Stimulated activated CD8-positive, alpha-beta memory T cell treated with anti-CD3 and anti-CD28 coated beads, Interleukin-15, amount 100 ng/mL, for 48 hours (primary cell): ENCODE measurements around the gene FHIT.

Experiments
- DNase-seq, 2 donors: peaks; one replicate each; pipeline ENCODE4 v3.0.0-alpha.2; 2020; ENCODE audit warnings: low read depth in 2 of 2

Gene FHIT

DNA sequence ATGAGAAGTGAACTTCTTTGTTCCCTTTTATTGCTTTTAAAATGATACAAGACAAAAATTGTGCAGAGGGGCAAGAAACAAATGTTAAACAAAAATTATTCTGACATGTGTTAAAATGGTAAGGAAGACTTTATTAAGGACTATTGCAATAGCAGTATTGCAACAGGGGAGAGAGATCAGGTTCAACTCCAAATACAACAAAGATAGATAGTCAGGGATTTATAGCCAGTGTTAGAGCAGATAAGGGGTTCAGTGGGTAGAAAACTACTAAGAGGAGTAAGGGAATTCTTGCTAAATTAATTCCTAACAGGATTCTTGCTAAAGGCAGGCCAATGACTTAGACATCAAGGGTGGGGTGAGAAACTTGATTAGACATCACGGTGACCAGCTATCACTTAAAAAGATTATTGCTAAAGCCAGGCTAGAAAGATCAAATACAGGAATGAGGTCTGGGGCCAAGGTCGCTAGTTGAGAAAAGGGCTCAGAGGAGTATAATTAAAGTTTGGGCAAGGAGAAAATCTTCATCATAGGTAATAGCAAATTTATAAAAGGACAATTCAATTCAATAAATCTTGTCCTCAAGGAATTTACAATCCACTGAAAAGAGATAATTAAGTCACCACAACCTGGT is 81.5 kb downstream of the FHIT start:
- DNase-seq = no peak

DNA sequence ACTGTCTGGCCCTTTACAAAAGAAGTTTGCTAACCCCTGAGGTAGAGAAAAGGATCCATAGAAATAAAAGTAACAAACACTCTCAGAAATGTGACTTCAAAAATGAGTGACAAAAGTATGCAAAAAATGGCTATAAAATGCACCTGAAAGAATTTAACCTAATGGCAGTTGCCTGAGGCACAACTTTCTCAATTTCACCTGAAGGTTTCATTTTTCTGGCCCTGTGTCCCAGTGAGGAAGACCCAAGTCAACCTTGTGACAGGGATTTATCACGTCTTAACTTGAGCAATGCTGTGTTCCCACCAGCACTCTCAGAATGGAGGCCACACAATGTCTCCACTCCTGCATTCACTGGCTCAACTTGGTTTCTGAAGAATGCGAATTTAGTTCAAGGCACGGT is 83.0 kb downstream of the FHIT start:
- DNase-seq = no peak

DNA sequence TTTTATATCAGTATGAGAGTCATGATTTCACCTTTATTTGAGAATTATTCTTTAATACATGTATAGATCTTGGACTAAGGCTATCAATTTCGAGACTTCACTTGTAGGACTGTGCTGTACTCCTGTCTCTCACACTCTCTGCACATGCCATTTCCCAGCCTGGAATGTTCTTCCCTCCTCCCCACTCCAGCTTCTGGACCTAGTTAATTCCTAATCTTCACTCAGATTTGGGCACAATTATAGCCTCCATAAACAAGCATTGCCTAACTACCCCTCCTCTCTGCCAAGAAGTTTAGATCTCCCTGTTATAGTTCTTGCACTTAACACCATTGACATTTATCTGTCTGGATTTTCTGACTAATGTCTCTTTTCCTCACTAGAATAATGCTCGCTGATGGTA is 88.3 kb downstream of the FHIT start:
- DNase-seq = no peak

DNA sequence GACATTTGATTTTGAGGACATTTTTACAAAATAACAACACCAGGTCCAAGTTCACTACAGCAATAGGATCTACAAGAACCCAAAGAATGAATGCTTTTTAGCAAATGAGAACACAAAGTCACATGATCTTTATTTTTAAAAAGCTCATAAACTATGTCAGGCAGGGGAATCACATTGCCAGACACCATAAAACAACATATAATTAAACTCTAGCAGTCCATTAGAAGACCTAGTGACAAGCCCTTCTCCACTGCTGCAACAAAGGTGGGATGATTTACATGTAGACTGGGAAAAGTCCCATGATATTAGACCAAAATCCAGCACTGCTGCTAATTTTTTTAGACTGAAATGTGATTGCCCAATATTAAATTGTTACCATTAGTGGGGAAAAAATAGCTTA is 92.6 kb downstream of the FHIT start:
- DNase-seq = no peak

DNA sequence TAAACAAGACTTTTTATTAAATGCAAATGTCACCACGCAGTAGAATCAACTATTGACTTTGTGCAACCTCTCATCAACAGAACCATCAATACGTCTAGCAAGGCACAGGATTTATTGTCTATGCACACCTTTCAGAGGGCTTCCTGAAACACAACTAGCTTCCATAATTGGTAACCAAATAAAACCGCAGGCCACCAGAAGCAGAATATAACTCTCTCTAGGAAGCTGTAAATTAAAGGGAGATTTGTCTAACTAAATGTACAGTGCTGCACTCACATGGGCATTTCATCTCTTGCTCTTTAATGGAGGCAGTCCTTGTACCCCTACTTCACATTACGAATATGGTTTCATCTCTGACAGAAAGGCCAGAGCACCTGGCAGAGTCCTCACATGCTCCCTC is 93.0 kb downstream of the FHIT start:
- DNase-seq = no peak

DNA sequence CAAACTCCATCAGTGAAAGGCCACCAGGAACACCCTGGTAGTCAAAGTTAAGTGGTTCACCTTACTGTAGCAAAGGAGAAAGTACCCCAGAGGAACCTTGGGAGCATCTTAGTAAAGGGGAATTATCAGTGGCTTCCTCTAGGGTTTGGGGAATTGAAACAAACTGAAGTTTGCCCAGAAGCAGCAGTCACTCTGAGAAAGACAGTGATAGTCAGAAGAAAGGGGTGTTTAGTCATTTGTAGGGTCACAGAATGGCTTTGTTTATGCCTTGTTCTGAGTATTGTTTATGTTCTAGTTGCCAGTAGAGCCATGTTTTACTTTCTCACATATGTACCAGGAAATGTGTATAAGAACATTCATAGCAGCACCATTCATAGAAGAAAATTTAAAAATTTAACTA is 93.8 kb downstream of the FHIT start:
- no peak for DNase-seq

DNA sequence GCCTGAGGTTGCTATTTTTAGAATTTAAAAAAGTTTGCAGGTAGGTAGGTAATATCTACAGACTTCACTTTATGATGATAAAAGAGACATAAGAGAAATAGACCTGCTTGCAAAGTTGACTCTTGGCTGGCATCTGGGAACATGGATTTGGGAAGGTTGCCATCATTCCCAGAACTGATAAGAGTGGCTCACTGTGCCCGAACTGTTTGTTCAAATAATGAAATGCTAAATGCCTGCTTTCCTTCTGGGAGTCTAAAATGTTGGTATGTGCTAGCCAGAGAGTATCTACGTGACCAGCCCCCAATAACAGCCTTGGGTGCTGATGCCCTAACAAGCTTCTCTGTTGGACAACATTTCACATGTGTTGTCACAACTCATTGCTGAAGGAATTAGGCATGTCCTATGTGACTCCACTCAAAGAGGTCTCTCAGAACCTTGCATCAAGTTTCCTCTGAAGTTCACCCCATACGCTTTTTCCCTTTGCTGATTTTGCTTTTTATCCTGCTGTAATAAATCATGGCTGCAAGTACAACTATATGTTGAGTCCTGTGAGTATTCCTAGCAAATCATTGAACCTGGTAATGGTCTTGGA is 95.5 kb downstream of the FHIT start:
- DNase-seq = no peak

DNA sequence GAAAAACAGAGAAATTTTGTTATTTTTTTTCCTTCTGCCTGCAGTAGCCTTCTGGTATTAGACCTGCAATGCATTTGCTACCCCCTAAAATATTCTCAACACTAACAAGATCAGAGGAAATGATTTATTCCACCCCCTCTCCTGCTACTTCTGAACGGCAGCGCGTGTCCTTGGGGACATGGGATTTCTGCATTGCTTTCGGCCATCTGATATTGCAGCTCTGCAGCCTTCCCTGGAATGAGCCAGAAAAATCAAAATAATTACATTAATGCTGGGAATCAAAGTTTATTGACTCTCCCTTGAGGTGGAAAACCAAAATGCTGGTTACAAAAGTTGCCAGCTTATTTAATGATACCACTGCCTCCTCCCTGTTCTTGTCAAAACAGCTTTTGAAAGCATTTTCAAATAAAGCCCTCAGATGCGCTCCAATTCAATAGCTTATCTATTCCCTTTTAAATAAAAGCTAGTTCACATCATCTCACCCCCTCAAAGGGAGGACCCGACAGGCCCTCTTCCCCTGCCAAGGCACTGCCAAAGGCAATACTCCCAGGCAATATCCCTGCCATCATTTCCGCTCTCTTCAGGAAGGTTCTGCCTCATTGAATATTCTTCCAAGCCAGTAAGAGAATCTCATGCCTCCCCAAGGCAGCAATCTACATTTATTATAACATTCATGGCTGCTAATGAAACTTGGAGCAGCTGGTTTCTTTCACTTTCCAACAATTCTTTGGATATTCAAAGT is 96.6 kb downstream of the FHIT start:
- no peak for DNase-seq

DNA sequence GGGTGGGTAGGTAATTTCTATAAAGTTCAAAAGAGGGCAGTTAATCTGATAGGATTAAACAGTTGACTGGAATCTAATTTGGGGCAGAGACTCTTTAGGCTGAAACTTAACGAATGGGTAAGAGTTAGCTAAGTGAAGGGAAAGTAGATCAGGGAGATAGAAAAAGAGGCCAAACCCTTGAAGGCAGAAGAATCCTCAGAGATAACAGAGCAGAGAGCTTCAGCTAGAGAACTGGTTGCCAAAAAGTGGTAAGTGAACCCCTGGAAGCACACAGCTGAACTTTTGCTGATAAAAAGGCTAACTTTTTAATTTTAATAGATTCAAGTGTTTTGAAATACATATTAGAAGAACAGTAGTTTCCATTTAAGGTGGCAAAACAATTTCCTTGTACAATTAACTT is 99.2 kb downstream of the FHIT start:
- no peak for DNase-seq

DNA sequence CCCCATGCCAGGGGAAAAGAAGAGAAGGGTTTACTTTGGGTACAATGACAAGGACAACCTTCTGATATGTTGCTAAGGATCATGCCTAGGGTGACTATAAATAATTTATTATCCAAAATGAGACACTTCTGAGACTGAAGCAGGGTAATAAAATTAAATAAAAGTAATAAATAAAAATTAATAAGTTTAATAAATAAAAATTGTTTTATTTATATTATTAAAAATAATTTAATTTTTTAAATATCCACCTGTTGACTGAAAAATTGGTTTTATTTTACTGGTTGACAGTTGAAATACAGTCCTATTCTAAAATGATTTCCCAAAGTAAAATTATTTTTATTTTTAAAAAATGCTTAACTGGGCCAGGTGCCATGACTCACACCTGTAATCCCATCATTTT is 102.0 kb downstream of the FHIT start:
- DNase-seq = no peak

DNA sequence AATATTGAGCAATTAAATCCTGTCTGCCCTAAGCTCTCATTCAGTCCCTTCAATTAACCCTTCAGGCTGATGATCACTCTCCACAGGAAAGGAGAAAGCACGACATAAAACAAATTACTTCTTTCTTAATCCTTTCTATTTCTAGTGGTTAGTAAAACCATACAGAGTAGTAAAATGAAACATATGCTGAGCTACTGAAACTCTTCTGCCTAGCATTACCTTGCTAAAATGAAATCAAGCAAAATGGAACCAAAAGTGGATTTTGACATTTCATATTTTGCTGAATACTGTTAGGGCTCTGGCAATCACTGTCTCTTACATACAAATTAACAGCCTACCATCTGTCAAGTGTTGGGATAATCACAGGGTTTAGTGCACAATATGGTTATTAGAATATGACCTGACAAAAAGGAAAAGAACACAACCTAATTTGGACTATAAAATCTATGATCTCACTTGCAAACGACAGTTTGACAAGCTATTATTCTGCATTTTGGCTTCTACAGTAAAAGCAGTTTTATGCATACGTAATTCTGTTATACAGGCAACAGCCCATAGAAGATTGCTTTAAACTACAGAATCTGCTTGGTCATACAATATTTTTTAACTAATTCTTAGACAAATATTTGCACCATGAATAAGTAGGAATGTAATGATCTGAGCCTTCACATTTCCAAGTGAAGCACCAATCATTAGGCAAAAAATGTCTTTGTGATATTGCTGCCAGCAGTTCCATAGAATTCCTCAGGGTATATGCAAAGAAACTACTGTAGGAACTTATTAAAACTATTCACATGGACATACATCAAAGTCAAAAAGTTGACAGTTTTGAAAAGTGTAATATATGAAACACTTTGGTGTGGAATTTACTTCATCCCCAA is 105.0 kb downstream of the FHIT start:
- no peak for DNase-seq

DNA sequence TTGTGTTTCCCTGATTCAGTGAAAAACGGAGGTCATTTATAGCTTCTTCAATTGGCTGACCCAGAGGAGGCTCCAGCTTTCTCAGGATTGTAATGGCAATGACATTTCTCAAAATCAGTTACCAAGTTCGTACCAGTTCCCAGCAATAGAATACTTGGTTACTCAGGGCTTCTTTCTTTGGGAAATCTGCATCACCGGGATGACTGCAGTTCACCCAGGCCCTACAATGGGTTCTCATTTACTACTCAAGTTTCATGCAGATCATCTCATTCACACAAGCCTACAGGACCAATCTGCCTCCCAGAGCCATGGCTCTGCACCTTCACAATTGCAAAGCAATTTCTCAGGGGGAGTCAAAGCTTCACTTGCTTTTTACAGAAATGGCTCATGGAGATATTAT is 109.6 kb downstream of the FHIT start:
- DNase-seq = no peak

DNA sequence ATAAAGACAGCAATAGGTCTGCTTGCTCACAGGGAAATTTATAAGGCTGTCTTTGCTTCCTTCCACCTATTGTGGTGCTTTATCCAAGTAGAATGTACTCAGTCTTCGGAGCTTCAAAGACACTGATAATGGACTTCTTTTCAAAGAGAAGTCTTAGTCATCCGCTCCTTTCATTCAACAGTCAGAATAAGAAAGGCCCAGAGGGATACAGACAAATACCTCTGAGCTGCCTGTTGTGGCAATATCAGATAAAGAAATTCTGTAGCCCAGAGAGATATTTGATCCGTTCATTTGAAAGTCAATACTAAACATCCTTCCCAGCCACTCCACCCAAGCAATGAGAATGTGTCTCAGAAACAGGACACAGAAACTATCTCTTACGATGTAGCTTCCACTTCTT is 110.0 kb downstream of the FHIT start:
- DNase-seq = no peak

DNA sequence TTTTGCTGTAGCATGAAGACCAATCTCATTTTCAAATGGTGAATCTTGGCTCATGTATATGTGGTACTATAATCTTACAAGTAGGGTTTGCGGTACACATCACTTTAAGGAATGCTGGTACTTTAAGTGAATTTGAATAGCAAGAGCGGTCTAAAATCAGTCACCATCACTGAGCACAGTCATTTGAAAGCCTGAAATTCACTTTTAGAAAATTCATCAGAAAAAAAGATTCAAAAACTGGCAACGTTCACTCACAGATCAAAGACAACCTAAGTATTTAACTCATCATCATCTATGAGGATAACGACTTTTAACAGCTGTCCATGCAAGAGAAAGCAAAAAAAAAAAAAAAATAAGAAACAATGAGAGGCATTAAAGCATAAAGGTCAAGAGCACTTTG is 111.6 kb downstream of the FHIT start:
- no peak for DNase-seq

DNA sequence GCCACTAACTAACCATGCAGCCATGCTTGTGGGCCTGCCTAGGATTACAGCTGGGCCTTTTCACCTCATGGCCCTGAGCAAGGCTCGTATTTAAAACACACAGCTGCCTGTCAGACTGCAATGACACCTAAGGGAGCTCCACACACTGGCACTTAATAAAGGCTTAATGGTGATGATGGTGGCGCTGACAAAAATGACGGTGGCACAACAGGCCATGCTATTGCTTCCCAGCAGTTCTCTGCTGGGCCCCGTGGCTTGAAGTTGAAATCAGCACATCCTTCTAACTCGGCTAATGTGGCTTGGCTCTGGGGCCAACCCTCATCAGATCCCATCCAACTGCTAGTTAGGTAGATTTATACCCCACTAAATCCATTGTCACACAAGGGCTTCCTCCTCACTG is 112.9 kb downstream of the FHIT start:
- DNase-seq = no peak

DNA sequence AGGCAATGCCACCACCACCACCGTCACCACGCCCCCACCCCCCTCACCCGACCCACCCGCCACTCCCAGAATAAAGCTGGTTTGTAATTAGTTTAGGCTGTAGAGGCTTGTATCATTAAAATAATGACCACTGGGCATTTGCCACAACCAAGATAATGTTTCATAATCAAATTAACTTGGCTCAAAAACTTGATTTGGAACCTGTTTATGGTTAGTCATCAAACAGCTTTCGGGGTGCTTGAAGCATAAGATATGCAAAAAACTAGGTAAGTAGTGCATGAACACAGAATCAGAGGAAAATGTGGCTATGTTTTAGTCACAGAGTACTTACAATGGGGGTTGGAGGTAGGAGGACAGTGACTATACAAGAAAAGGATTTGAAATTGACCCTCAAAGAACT is 115.1 kb downstream of the FHIT start:
- no peak for DNase-seq

DNA sequence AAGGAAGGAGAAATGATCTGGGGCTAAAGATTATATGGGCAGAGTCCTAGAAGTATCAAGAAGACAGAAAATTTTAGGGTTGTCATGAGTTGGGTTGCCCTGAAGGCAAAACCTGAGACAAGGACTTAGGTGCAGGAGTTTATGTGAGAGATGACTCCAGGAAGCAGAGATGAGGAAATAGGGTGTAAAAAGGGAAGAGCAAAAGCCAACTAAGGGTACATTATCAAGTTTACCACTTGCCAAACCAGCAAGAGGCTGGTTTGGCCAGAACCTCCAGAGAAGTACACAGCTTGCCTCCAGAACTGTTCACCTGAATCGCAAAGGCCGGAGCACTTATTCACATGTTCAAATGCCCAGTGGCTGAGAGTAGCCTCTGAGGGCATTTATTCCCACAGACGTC is 116.7 kb downstream of the FHIT start:
- no peak for DNase-seq

DNA sequence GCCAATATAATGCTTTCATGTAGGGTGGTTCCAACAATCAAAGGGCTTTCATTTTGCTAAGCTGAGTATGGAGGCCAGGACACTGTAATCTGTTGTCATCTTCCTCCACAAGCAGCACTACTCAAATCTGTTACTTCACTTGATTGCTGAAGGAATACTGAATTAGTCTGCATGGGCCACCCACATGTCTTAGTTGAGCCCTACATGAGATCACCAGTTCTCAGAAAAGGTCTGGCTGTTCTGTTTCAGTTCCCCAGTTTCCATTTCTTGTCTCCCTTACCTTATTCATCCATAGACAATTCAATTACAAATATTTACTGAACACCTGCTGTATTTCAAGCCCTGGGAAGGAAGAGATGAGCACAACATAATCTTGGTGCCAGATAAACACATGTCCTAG is 119.2 kb downstream of the FHIT start:
- DNase-seq = no peak

DNA sequence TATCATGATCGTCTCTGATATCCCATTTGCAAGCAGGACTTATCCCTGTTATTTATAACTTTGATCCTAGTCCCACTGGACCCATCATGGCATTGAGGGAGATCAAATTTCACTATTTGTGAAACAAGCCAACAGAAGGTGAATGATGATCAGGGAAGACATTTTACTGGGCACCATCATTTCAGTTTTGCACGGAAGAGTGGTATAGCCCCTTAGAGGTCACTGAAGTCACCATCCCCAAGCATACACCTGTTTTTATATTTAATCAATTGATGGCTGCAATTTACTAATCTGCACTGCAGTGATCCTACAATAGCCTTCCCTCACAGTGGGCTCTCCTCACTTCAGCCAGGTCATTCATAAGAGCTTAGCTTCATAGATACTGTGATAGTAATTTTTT is 132.4 kb downstream of the FHIT start:
- DNase-seq = no peak

DNA sequence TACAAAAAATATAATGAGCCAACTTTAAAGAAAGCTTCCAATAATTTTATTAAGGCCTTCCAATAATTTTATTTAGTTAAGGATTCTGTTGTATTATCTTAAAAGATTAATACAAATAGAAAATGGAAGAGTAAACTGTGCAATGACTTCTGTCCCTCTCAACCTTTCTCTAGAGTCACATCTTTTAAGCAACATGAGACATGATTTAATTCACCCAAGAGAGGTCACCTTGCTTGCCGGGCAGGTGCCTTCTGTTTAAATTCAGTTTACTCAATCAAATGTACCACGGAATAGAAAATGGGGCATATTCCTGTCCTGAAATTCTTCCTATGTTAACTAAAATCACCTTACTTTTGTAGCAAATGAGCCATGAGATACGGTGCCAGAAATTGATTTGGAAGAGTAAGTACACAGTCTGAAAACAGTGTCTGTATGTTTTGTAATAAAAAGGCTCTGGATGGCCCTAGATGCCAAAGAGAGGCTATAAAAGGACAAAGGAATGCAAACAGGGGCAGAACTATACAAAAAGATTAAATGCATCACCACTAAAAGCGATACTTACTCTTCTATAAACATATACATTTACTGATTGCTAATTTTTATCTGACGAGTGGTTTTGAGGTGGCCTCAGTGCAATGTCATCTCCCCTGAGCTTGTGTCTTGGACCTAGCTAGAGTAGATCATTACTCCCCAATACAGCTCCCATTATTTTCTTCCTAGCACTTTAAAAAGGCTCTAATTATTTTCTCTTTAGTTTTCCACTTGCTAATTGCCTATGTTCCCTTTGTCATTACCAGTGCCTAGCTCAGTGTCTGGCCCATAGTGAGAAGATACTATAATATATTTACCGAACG is 134.0 kb downstream of the FHIT start:
- DNase-seq = no peak

DNA sequence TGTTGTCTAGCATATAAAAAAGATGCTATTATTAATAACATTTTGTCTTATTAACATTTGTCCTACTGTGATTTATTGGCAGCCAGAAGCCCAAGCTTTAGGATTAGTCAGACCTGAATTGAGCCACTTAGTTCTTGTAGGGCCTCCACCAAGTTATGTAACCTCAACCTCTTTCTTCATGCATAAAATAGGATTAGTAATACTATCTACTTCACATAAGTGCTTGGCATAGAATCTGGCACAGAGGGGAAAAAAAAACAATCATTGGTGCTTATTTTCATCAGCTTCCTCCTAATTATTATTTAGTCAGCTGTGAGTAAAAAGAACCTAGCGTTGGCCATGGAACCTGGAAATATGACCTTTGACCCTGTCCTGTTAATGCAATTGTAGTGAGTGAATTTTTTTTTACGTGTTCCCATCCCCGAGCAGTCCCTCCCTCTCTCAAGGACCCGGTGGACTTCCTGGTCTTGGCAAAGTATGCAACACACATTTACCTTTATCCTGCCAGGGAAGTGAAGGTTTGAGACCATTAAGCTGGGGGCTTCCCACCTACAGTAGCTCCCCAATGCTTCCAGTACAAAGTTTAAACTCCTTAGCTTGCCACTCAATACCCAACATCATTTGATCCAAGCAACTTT is 136.8 kb downstream of the FHIT start:
- DNase-seq = no peak
